ENCODE data around the gene PRKCZ.

GRCh38 chr1:2152954-2153353 lies 102.7 kb downstream of the PRKCZ start:
- no peak for TF ChIP-seq CTCF (IDR thresholded peaks at IDR 0.05; ENCODE audit: low read depth, low read length)
- no peak for TF ChIP-seq POLR2A (IDR thresholded peaks at IDR 0.05; ENCODE audit: extremely low read depth, insufficient read length)
- no peak for TF ChIP-seq MYC (IDR thresholded peaks at IDR 0.05; ENCODE audit: low read depth, low read length)

Data from NB4 (cell line).